Endothelial cell of umbilical vein (primary cell): Measurements from ENCODE around the gene AMER1. TPM values are rescaled to one million over a fixed set of nuclear protein-coding genes. Genes with fewer than 3 reads are reported as not detected.

Source experiments
- BruUV-seq: library from RNA; stranded (reverse); fragments of 400-500 nt; replicated peaks from 2 replicates; lab custom pipeline; 2021; lab: Mats Ljungman, UMichigan
- CTCF ChIA-PET: fragments of 300-600, 350-600 bp; sonication (Branson Sonifier 250); formaldehyde crosslinking; loops from one replicate; lab custom pipeline; 2021; ENCODE audit warnings: antibody characterized with exemption, inconsistent platforms; lab: Charles Lee
- POLR2A ChIA-PET: fragments of 300-600, 350-600 bp; sonication (Branson Sonifier 250); formaldehyde crosslinking; loops from one replicate; lab custom pipeline; 2021; ENCODE audit warnings: antibody characterized with exemption, inconsistent platforms; lab: Charles Lee
- DNase-seq: peaks from one replicate; pipeline ENCODE4 v3.0.0-alpha.2; 2011; ENCODE audit warnings: low read depth, low spot score
- FAIRE-seq: peaks from 2 replicates; lab custom pipeline; 2011; peaks lifted over from hg19 to GRCh38; lab: Jason Lieb, UNC
- H2AFZ ChIP-seq: 2 replicates; pipeline ENCODE4 v1.6.0; 2012; ENCODE audit warnings: low read depth, low read length, control low read depth, inconsistent platforms
- H3K27ac ChIP-seq: 2 replicates; pipeline ENCODE4 v1.5.1; 2011; ENCODE audit warnings: low read depth, mild to moderate bottlenecking, control low read depth, low read length, moderate library complexity; ENCODE audit not compliant: insufficient read depth
- H3K27me3 ChIP-seq, 2 experiments: 2 replicates each; pipeline versions ENCODE4 v1.6.0 to v1.6.1; 2011; ENCODE audit warnings: low read length in 2 of 2, mixed read lengths in 1 of 2; ENCODE audit not compliant: control insufficient read depth in 2 of 2, insufficient read depth in 2 of 2
- H3K36me3 ChIP-seq, 2 experiments: 2 replicates in 1 of 2; 3 replicates in 1 of 2; pipeline ENCODE4 v1.5.1; 2011; ENCODE audit warnings: low read length in 2 of 2, mild to moderate bottlenecking in 1 of 2, moderate library complexity in 1 of 2; ENCODE audit not compliant: control insufficient read depth in 2 of 2, insufficient read depth in 2 of 2; ENCODE audit errors: extremely low read depth in 1 of 2
- H3K4me1 ChIP-seq: 3 replicates; pipeline ENCODE4 v1.5.1; 2011; ENCODE audit warnings: mild to moderate bottlenecking, low read length; ENCODE audit not compliant: control insufficient read depth, insufficient read depth; ENCODE audit errors: extremely low read depth
- H3K4me2 ChIP-seq: 2 replicates; pipeline ENCODE4 v1.6.1; 2011; ENCODE audit warnings: low read length, control low read depth, mixed read lengths; ENCODE audit not compliant: insufficient read depth
- H3K4me3 ChIP-seq, 3 experiments: fragments of 200-600 bp in 1 of 3; sonication (generic), shearing (Covaris generic) in 1 of 3; replicated peaks in 1 of 3; 2 replicates each; pipeline ENCODE4 v1.5.1; 2011 to 2016; ENCODE audit warnings: control low read depth in 3 of 3, low read length in 3 of 3, mild to moderate bottlenecking in 2 of 3, inconsistent platforms in 1 of 3, low read depth in 1 of 3, moderate library complexity in 1 of 3; ENCODE audit not compliant: insufficient read depth in 1 of 3
- H3K79me2 ChIP-seq: 2 replicates; pipeline ENCODE4 v1.6.0; 2012; ENCODE audit warnings: low read length, inconsistent platforms; ENCODE audit not compliant: control insufficient read depth, insufficient read depth
- H3K9ac ChIP-seq: replicated peaks from 2 replicates; pipeline ENCODE3; 2011; ENCODE audit warnings: low read length, control low read depth; ENCODE audit not compliant: insufficient read depth; ENCODE audit errors: extremely low read depth
- H3K9me1 ChIP-seq: replicated peaks from 3 replicates; pipeline ENCODE4 v1.6.0; 2011; ENCODE audit warnings: mild to moderate bottlenecking, low read length; ENCODE audit not compliant: control insufficient read depth, insufficient read depth; ENCODE audit errors: extremely low read depth
- H3K9me3 ChIP-seq: replicated peaks from 2 replicates; pipeline ENCODE4 v1.5.1; 2012; ENCODE audit warnings: low read length, inconsistent platforms; ENCODE audit not compliant: control insufficient read depth, insufficient read depth
- H4K20me1 ChIP-seq: replicated peaks from 2 replicates; pipeline ENCODE3; 2011; ENCODE audit warnings: mild to moderate bottlenecking, low read length; ENCODE audit not compliant: control insufficient read depth, insufficient read depth; ENCODE audit errors: extremely low read depth
- EZH2 ChIP-seq: IDR thresholded peaks from 2 replicates; pipeline ENCODE4 v1.6.1; 2012; ENCODE audit warnings: borderline replicate concordance, low read depth, mild to moderate bottlenecking, moderate library complexity, low read length, inconsistent platforms; ENCODE audit not compliant: severe bottlenecking
- FOS ChIP-seq: IDR thresholded peaks from 2 replicates; pipeline ENCODE4 v1.6.1; 2011; ENCODE audit warnings: mild to moderate bottlenecking, low read length, moderate library complexity, borderline replicate concordance; ENCODE audit not compliant: insufficient read depth
- GATA2 ChIP-seq: IDR thresholded peaks from 2 replicates; pipeline ENCODE4 v1.7.0; 2011; ENCODE audit warnings: low read depth, mild to moderate bottlenecking, moderate library complexity, mixed read lengths, low read length; ENCODE audit not compliant: insufficient read length, insufficient read depth
- JUN ChIP-seq: IDR thresholded peaks from 2 replicates; pipeline ENCODE4 v1.6.1; 2011; ENCODE audit warnings: borderline replicate concordance, low read depth; ENCODE audit not compliant: insufficient read length, insufficient read depth
- MYC ChIP-seq: IDR thresholded peaks from one replicate; pipeline ENCODE4 v1.6.1; 2011; ENCODE audit warnings: mild to moderate bottlenecking, low read depth, low read length
- POLR2A ChIP-seq: IDR thresholded peaks from 2 replicates; pipeline ENCODE4 v1.6.1; 2012; ENCODE audit warnings: low read depth, mild to moderate bottlenecking, control low read depth, low read length
- POLR2AphosphoS5 ChIP-seq: IDR thresholded peaks from 2 replicates; pipeline ENCODE4 v1.6.1; 2012; ENCODE audit warnings: low read depth, mild to moderate bottlenecking, control low read depth, low read length, moderate library complexity; ENCODE audit not compliant: insufficient read depth
- dilution Hi-C: fragments of 300-500 bp; cut with MboI; formaldehyde crosslinking; loops from one replicate; pipeline ENCODE4 v1.15.0; 2019; ENCODE audit warnings: low sequenced_read_pairs; ENCODE audit not compliant: extremely low pct_ligation_motif_present
- intact Hi-C: fragments of 100-400 bp; cut with micrococcal nuclease; formaldehyde crosslinking; loops from one replicate; pipeline ENCODE4 v1.10.0; 2022
- polyA plus RNA-seq, 4 experiments: library from polyadenylated mRNA; depleted of rRNA in 3 of 4; stranded (reverse) in 3 of 4; unstranded in 1 of 4; fragments of >200 nt; gene quantifications; 2 replicates each; pipeline versions ENCODE4 v1.2.1 to v1.2.3, GENCODE V29; 2011 to 2012; ENCODE audit warnings: missing spikeins in 1 of 4
- total RNA-seq: library from RNA; stranded (reverse); gene quantifications from 2 replicates; pipeline ENCODE4 v1.2.3, GENCODE V29; 2021
- TF ChIP-seq, protein P1 (sequence below): IDR thresholded peaks from 2 replicates; pipeline ENCODE4 v1.6.1; 2011; ENCODE audit not compliant: insufficient read depth, insufficient read length
- TF ChIP-seq, protein P2 (sequence below), 2 donors: IDR thresholded peaks; 1 replicate in 1 of 2; 2 replicates in 1 of 2; pipeline ENCODE4 v1.5.1; 2011; ENCODE audit warnings: low read length in 2 of 2, mild to moderate bottlenecking in 2 of 2, moderate library complexity in 2 of 2, control low read depth in 1 of 2, inconsistent platforms in 1 of 2, low read depth in 1 of 2; ENCODE audit not compliant: insufficient read depth in 1 of 2; ENCODE audit errors: extremely low read depth in 1 of 2

The AMER1 gene
- total and polyA plus RNA-seq, 2 donors (not counting 3 experiments of a cell fraction or from before 2014, with no cell fraction given): 0.76 to 2.0 TPM

DNA sequence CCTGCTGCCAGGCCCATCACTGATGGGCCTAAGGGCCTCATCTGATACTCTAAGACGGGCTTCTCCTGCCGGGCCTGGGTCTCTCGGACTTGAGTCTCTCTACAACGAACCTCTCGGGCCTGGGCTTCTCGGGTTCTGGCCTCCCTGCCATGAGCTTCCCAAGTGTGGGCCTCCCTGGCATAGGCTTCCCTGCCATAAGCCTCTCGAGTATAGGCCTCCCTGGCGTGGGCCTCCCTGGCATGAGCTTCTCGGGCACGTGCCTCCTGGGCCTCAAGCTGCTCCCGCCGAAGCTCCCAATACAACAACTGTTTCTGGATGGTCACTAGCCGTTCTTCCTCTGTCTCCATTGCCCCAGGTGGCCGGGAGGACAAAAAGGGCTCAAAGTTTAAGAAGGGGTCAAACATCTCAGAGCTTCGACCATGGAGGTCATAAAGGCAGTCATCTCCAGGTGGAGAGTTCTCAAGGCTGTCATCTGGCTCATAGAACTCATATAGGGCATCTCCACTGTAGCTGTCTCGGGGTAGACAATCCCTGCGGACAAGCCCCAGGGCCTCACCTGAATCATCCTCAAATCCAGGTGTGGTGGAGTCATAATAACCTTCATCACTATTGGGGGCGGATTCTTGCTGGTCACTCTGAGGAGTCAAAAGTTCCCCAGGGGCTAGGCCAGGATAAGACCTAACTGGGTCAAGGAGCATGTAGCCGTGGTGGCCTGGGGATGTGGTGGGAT lies 14.1 kb downstream of the AMER1 start:
- H3K27ac ChIP-seq: no peak overlapping the region
- ChIA-PET CTCF (no interaction called here), POLR2A (no interaction called here)
- H3K79me2 ChIP-seq: no peaks in the 10 kb centered on the region
- peaks cover 0 to 3% of the 10 kb centered on the region in 2 experiments for H3K36me3 ChIP-seq
- no peaks in the 10 kb centered on the region for H3K9me3 ChIP-seq
- H3K27me3 ChIP-seq: no peaks in the 10 kb centered on the region
- TF ChIP-seq FOS: no peak
- no peak for TF ChIP-seq EZH2
- no peak for TF ChIP-seq GATA2
- TF ChIP-seq POLR2A: no peak
- TF ChIP-seq POLR2AphosphoS5: no peak
- TF ChIP-seq, protein P1, sequence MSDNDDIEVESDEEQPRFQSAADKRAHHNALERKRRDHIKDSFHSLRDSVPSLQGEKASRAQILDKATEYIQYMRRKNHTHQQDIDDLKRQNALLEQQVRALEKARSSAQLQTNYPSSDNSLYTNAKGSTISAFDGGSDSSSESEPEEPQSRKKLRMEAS: no peak
- TF ChIP-seq JUN: no peak
- TF ChIP-seq MYC: no peak
- TF ChIP-seq, protein P2, sequence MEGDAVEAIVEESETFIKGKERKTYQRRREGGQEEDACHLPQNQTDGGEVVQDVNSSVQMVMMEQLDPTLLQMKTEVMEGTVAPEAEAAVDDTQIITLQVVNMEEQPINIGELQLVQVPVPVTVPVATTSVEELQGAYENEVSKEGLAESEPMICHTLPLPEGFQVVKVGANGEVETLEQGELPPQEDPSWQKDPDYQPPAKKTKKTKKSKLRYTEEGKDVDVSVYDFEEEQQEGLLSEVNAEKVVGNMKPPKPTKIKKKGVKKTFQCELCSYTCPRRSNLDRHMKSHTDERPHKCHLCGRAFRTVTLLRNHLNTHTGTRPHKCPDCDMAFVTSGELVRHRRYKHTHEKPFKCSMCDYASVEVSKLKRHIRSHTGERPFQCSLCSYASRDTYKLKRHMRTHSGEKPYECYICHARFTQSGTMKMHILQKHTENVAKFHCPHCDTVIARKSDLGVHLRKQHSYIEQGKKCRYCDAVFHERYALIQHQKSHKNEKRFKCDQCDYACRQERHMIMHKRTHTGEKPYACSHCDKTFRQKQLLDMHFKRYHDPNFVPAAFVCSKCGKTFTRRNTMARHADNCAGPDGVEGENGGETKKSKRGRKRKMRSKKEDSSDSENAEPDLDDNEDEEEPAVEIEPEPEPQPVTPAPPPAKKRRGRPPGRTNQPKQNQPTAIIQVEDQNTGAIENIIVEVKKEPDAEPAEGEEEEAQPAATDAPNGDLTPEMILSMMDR (IDR thresholded peaks at IDR 0.05; ENCODE audit: extremely low read depth in 1 of 2, insufficient read depth in 1 of 2, low read depth in 1 of 2, low read length in 2 of 2): no peak
- dilution Hi-C loops (no loop called here), intact Hi-C loops (no loop called here)
- DNase-seq: no peak
- H2AFZ ChIP-seq: no peak overlapping the region
- H3K4me3 ChIP-seq: no peak overlapping the region
- no peak overlapping the region for H3K9ac ChIP-seq
- BruUV-seq: no TSS peak
- no peak for FAIRE-seq
- H3K9me1 ChIP-seq: no peaks in the 10 kb centered on the region
- no peaks in the 10 kb centered on the region for H4K20me1 ChIP-seq
- H3K4me2 ChIP-seq: no peak overlapping the region
- no peaks in the 10 kb centered on the region for H3K4me1 ChIP-seq
